Middle frontal gyrus (tissue), 1 donor: ENCODE measurements around the gene MPP1.

Experiments used
- DNase-seq: peaks from one replicate; pipeline ENCODE4 v3.0.0-alpha.2; 2015; ENCODE audit warnings: low spot score; ENCODE audit errors: extremely low spot score

MPP1 gene

DNA sequence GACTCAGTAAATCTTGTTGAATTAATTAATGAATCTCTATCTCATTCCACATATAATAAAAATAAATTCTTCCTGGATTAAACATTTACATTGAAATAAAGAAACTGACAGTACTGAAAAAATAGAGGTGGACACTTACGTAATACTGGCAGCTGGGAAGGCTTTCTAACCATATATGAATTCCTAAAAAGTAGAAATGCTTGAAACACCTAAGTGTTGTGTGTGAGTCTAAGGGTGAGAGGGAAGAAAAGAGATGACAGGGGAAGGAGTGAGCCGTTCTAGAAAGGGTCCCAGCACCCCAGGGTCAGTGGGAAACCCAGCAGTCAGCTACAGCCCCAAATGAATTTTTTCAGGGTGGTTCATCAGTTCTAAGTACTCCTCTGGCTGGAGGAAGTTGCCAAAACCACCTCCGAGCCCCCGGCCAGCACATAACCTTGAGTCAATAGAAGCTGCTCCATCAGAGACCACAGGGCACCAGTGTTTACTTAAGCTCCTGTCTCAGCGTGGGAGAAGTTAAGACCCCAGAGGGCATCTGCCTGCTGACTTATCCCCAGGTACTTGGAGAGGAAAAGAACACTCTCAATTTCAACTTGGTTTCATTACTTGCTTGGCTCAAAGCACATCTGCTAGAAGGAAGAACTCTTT, 72.7 kb downstream of the MPP1 start:
- no peak for DNase-seq

DNA sequence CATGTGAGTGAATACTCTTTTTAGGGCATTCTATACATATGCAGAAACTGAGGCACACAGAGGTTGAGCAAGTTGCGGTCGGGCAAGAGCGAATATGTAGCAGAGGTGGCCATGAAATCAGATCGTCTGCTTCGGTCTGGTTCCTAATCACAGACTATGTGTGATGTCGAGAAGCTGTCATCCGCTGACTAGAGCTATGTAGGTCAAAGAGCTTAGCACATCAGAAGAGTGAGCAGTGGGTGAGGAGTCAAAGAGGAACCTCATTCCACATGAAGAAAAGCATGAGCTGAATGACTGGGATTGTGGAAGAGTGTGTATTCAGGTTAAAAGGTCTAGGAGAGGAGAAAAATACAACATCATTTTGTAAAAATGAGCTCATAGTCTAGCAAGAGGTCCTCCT, 73.4 kb downstream of the MPP1 start:
- no peak for DNase-seq

DNA sequence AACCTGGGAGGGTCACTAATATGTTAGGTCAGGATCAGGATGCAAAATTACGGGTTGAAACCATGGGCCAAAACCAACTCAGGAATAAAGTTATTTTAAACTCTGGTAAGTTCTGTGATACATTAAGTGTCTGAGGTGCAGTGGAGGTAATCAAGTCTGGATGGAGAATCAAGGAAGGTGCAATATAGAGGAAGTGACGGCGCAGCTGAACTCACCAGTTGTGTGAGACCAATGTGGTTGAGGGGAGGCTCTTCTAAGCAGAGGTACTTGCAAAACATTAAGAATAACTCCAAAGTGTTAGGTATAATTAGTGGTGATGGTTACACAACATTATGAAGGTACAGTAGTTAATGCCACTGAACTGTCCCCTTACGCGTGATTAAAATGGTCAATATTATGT, 74.1 kb downstream of the MPP1 start:
- DNase-seq = no peak

DNA sequence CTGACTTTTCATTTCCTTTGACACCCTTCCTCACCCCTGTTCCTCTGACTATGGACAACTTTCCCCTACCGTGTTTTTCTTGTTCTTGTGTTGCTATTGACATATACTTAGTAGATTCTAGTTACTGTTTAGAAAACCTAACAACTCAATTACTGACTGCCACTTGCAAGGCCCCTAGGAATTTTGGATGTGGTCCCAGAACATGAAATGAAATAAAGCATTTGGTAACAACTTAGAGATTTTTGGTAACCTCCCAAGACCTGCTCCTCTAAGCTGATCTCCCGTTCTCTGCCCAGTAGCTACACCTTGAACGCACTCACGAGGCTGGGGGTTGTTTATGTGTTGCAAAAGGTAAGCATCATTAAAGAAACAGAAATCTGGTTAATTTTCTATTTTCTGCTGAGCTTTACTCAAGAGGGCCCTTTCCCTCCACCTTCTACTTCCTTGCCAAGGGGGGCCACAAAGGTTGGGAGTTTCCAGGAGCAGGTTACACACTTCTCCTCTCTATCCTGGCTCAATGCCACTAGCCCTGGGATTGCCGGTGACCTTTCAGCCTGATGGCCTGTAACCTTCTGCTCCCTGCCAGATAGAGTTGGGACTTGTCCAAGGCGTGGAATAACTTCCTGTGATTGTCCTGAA, 74.9 kb downstream of the MPP1 start:
- no peak for DNase-seq

DNA sequence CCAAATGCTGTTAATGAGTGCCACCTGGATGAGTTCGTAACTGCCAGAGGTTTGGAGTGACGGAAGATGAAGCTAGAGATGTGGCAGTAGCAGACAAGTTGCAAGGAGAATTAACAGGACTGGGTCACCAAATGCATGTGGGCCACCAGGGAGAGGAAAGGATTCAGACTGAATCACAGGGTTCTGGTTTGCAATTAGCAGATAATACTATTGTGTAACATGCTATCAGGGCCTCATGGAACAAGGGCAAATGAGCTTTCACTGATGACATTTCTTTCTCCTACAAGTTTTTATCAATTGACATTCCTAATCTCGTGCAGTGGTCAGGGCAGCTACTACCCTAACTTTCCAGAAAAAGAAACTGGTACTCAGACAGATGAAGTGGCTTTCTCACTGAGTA, 75.8 kb downstream of the MPP1 start:
- no peak for DNase-seq
